Effector CD8-positive, alpha-beta T cell (primary cell): ENCODE results near the gene DHRS2.
"Not testable (repeated sequence)": the region's sequence is repeated elsewhere in the genome, so short reads cannot be mapped to it uniquely, and the experiment has no call there.

Experiments used
- DNase-seq: peaks from one replicate; lab custom pipeline; 2025; lab: John Stamatoyannopoulos, UW

Gene DHRS2

GRCh38 chr14:23633160-23633701 lies 2.9 kb upstream of the DHRS2 start:
- no peak for DNase-seq

- not testable (repeated sequence) for DNase-seq
These were observed 1.3 kb upstream of the DHRS2 start for GRCh38 chr14:23634698-23635412.

DNA sequence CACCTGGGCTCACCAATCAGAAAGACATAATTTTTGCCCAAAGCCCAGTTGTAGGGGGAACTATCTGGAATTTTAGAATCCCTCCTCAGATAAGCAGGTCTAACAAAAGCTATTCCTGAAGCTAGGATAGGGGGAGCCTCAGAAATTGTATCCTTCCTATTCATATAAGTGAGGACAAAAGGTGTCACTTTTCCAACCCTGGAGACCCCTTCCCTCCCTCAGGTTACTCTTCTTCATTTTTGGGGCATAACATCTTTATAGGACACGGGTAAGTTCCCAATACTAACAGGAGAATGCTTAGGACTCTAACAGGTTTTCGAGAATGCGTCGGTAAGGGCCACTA lies 1.1 kb downstream of the DHRS2 start:
- DNase-seq = not testable (repeated sequence)

GRCh38 chr14:23637655-23638413 lies 1.7 kb downstream of the DHRS2 start:
- DNase-seq = not testable (repeated sequence)

DNA sequence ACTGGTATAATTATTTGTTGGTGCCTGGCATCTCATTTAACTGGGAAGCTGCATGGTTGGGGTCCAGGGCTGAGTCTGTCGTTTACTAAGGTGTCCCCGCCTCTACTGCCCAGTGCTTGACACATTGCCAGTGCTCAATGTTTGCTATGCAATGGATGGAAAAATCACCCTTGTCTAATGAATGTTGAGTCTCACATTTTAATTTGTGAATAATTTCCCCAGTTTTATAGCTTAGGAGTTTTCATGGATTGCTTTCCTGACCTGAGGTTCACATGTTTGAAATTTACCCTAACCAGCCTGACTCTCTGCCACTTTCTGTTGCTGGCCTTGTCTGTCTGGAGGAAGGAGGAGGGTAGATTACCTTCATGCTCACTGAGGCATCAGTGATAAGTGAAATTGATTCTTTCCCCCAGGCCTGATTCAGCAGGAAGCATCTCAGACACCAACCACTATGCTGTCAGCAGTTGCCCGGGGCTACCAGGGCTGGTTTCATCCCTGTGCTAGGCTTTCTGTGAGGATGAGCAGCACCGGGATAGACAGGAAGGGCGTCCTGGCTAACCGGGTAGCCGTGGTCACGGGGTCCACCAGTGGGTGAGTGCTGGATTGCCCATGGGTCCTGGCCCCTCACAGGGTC lies 2.4 kb downstream of the DHRS2 start:
- no peak for DNase-seq

DNA sequence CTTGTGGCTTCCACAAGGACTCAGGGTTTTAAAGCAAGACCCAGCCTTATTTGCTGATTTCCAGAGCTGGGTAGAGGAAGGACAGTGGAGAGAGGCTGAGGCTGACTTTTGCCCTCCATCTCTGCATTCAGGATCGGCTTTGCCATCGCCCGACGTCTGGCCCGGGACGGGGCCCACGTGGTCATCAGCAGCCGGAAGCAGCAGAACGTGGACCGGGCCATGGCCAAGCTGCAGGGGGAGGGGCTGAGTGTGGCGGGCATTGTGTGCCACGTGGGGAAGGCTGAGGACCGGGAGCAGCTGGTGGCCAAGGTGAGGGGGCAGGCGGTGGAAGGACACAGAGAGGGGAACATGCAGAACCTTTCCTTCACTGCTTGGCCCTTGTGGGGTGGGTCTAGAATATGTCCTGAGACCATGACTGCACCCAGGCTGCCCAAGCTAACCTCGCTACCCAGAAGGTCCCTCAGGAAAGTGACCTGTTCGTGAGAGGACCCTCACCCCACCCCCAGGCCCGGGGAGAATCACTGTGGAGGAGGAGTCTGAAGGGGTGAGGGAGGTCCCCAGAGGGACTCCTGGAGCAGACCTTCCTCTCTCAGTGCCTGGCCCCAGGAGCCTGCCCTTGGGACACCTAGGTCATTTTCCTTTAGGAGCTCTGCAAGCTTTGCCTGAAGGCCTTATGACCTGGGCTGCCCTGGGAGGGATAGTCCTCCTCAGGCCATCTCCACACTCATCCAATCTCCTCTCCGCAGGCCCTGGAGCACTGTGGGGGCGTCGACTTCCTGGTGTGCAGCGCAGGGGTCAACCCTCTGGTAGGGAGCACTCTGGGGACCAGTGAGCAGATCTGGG lies 3.1 kb downstream of the DHRS2 start:
- no peak for DNase-seq

GRCh38 chr14:23639891-23640523 lies 3.8 kb downstream of the DHRS2 start:
- DNase-seq = no peak

- DNase-seq = no peak
These were observed 4.5 kb downstream of the DHRS2 start for GRCh38 chr14:23640524-23641141.

GRCh38 chr14:23641180-23641914 lies 5.2 kb downstream of the DHRS2 start:
- DNase-seq = no peak

GRCh38 chr14:23641915-23642588 lies 5.9 kb downstream of the DHRS2 start:
- no peak for DNase-seq

DNA sequence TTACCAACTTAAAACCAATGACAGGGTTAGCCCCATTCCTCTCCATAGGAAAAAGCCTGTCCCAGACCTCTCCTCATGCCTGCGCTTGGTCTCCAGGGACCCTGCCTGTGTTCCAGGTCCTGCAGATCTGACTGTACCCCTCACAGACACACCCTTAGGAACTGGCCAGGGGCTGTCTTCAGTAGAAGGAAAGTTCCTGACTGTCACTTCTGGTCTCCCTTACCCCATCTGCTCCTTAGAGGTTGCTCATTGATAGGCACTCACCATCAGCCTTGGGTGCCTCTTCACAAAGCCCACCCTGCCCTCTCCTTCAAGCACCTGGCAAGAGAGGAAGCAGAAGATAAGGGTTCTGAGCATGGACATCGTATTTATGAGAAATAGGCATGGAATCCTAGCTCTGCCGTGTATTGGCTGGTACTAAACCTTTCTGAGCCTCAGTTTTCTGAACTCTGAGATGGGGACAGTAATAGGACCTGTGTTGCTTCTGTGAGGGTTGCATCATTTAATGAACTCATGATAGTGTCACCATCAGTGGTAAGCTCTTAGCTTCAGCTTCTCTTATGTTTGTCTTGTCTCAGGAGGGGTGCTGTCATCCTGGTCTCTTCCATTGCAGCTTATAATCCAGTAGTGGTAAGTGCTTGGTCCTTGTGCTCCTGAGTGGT lies 7.5 kb downstream of the DHRS2 start:
- no peak for DNase-seq

DNA sequence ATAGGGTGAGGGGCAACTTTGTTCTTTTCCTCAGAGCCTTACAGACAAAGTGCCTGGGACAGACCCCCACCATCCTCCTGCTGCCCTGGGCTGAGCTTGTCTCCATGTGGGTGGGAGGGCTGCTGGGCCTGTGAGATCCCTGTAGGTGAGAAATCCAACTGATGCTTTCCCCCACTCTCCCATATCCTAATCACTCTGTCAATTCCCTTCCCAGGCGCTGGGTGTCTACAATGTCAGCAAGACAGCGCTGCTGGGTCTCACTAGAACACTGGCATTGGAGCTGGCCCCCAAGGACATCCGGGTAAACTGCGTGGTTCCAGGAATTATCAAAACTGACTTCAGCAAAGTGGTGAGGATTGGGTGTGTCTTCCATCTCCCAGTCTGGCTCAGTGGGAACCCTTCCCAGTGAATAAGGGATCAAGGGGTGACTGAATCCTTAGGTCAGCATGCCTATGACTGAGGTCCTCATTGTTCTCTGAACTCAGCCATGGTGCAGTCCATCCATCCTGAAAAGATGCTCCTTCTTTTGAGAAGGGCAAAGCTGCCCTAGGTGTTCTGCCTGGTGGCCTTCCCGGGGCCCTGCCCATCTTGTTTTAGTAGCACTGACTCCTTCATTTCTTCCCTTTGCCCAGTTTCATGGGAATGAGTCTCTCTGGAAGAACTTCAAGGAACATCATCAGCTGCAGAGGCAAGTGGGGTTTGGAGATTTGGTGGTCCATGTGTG lies 8.2 kb downstream of the DHRS2 start:
- DNase-seq = no peak

GRCh38 chr14:23644919-23645336 lies 8.8 kb downstream of the DHRS2 start:
- no peak for DNase-seq

DNA sequence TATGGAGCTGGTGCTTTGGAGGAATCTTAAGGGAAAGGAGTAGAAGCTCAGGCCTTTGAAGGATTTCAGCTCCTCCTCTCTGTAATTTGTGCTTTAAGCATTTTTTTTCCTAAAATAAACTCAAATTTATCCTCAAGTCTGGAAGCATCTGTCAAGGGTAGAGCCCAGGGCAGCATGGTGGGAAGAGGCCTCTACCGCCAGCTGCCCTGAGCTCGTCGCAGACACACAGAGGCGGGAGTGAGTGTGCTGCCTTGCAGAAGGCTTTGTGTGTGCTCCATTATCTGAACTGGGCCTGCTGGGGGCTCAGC lies 9.3 kb downstream of the DHRS2 start:
- DNase-seq = no peak

- no peak for DNase-seq
These were observed 9.9 kb downstream of the DHRS2 start for GRCh38 chr14:23645812-23646647.

DNA sequence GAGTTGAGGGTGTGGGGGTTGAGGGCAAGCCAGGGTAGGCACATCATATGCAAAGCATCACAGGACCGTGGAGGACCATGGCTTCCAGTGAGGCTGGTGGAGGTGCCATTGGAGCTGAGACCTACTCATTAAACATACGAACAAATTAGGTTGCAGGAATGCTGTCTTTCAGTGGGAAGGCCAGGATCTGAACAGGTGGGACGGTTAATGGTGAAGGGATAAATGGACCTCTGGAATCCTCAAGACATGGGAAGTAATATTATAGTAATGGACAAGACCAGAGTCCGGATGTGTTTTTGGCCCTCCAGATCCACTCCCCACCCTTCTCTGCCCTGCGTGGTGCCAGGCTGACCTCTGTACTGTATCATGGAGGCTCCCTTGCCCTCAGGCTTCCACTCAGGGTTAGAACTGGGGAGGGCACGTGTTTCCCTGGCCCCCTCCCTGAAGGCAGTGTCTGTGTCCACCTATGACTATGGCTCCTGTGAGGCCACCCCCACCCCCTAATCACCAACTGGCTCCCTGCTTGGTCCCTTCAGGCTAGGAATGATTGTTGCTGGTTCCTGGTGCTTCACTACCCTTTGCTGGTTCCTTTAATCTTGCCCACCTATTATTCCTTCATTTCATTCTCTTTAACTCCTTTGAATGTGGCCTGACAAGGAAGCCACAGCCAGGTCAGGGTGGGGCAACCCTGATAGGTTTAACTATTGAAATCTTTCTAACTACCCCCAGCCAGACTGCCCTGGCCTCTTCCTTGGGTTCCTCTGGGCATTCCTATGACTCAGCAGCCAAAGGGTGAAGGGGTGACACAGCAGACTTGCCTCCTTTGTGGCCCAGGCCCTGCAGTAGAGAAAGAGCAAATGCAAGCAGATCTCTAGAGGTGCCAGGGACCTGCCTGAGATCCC lies 10.7 kb downstream of the DHRS2 start:
- DNase-seq = no peak

DNA sequence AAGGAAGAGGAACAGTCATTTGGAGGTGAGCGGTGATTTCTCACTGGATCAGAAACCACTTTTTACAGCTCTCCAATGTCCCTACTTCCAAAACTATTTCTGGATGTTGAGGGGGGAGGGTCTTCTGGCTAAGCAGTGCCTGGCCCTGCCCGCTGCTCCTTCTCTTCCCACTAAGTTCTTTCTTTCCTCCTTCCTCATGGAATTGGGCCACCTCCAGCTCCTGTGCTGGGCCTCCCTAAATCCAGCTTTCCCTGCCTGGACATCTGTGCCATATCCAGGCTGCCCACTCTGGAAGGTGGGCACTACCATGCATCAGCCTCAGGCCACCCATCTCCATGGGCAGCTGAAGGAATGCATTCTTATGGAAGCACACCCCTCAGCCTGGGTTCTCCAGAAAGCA lies 11.5 kb downstream of the DHRS2 start:
- DNase-seq = no peak
